ENCODE measurements around the gene LRBA. TPM values are rescaled to one million over a fixed set of nuclear protein-coding genes. Genes with fewer than 3 reads are reported as not detected.
"Not testable (repeated sequence)": the region's sequence is repeated elsewhere in the genome, so short reads cannot be mapped to it uniquely, and the experiment has no call there.

Gene LRBA, protein sequence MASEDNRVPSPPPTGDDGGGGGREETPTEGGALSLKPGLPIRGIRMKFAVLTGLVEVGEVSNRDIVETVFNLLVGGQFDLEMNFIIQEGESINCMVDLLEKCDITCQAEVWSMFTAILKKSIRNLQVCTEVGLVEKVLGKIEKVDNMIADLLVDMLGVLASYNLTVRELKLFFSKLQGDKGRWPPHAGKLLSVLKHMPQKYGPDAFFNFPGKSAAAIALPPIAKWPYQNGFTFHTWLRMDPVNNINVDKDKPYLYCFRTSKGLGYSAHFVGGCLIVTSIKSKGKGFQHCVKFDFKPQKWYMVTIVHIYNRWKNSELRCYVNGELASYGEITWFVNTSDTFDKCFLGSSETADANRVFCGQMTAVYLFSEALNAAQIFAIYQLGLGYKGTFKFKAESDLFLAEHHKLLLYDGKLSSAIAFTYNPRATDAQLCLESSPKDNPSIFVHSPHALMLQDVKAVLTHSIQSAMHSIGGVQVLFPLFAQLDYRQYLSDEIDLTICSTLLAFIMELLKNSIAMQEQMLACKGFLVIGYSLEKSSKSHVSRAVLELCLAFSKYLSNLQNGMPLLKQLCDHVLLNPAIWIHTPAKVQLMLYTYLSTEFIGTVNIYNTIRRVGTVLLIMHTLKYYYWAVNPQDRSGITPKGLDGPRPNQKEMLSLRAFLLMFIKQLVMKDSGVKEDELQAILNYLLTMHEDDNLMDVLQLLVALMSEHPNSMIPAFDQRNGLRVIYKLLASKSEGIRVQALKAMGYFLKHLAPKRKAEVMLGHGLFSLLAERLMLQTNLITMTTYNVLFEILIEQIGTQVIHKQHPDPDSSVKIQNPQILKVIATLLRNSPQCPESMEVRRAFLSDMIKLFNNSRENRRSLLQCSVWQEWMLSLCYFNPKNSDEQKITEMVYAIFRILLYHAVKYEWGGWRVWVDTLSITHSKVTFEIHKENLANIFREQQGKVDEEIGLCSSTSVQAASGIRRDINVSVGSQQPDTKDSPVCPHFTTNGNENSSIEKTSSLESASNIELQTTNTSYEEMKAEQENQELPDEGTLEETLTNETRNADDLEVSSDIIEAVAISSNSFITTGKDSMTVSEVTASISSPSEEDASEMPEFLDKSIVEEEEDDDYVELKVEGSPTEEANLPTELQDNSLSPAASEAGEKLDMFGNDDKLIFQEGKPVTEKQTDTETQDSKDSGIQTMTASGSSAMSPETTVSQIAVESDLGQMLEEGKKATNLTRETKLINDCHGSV (N-terminal part only)
- 10 to 100 TPM; 37.7 to 70.5 TPM for total RNA-seq

DNA sequence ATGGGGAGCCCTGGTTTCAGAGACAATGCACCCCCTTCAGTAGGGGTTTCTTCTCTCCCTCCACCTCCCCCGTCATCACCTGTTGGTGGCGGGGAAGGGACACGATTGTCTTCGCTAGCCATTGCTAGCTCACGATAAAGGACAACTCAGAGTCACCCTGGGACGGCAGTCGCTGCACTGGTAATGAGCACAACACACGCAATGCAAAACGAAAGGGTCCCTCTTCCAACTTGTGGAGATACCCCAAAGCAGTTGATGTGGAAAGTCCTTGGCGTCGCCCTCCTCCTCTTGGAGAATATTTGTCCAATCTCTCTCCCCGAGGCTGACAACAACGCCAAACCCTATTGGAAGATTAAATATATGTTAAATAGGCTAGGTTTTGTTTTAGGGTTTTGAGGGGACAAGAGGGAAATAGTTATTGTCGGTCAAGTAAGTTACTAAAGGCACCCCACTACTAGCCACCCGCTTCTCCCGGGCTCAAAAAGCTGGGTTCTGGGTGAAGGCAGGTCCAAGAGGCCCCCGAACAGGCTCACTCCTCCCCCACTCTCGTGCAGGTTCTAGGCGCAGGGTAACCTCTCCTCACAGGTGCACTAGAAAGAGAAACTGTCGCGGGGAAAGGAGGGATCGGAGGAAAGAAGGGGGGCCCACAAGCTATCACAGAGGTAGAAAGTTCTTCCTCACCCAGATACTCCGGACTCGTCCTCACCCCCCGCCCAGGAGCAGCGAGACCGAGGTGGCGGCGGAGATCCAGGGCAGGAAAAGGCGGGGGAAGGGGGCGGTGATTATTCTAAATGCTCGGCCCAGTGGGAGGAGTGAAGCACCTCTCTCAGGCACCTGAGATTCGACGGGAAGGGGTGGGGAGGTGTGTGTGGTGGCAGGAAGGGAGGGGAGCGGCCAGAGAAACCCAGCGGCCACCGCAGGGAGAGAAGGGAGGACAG, at the start of gene LRBA:
LRBA (minus strand) TSS at position 764 of the 938 bp plus-strand sequence; CDS start at position 122, 642 bp downstream.
- H3K9me3 Mint-ChIP-seq: no peaks in the 10 kb centered on the region
- DNase-seq (ENCODE audit: low spot score): peak; percentile 83
- H3K4me3 Mint-ChIP-seq: peak within 1 kb of the TSS; percentile 96
- H3K27me3 Mint-ChIP-seq: no peaks in the 10 kb centered on the region
- no peaks in the 10 kb centered on the region for H3K36me3 Mint-ChIP-seq
- ATAC-seq: peak; percentile 85 to 90
- peaks cover 21 to 31% of the 10 kb centered on the region in 2 donors for H3K4me1 Mint-ChIP-seq (ENCODE audit: low read depth in 2 of 2)
- H3K27ac Mint-ChIP-seq: peak within 1 kb of the TSS; percentile 85 to 89

DNA sequence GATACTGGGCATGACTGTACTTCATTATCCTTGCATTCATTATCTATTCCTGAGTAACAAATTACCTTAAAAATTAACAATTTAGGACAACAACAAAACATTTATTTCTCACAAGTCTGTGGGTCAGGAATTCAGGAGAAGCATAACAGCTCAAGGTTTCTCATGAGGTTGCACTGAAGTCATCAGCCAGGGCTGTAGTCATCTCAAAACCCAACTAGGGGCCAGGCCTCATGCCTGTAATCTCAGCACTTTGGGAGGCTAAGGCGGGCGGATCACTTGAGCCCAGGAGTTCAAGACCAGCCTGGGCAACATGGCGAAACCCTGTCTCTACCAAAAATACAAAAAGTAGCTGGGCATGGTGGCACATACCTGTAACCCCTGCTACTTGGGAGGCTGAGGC, 48.1 kb upstream of the LRBA start:
- H3K9me3 Mint-ChIP-seq; H3K27ac Mint-ChIP-seq; H3K27me3 Mint-ChIP-seq; DNase-seq (ENCODE audit: low spot score); H3K36me3 Mint-ChIP-seq; ATAC-seq; H3K4me1 Mint-ChIP-seq (ENCODE audit: low read depth in 2 of 2); H3K4me3 Mint-ChIP-seq: not testable (repeated sequence)

DNA sequence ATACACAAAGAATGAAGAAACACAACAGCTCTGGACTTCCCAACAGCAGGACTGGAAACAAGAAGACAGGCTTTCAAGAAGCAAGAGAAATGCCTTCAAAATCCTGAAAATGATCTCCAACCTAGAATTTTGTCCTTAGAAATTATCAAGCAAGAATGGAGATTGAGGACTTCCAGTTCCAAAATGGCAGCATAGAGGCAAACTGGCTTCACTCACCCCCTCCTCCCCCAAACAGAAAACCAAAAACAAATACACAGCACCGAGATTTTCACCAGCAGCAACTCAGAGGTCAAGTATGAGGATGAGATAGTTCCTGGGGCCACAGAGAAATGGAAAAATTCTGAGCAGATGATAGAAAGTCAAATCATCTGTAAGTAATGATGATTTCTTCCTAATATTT, 40.5 kb upstream of the LRBA start:
- H3K27me3 Mint-ChIP-seq: peaks cover 0 to 2% of the 10 kb centered on the region in 2 donors
- ATAC-seq: no peak
- H3K27ac Mint-ChIP-seq: no peak overlapping the region
- H3K4me1 Mint-ChIP-seq (ENCODE audit: low read depth in 2 of 2): no peaks in the 10 kb centered on the region
- no peak for DNase-seq (ENCODE audit: low spot score)
- H3K36me3 Mint-ChIP-seq: no peaks in the 10 kb centered on the region
- no peaks in the 10 kb centered on the region for H3K9me3 Mint-ChIP-seq
- H3K4me3 Mint-ChIP-seq: no peak overlapping the region

DNA sequence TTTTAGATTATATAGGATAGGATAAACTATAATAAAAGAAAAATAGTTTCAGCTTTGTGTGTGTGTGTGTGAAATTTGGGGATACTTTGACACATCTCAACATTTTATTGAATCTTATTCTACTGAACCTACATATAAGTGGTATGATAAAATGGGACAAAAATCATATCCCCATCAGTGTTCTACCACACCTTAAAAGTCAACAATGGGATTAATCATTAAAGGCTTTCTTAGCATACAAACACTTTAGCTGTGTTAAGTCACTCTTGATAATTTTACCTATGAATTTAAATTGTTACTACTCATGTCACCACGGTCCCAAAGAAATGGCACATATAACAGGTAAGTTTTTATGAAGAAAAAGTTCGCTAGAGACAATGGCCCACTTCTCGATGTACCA, 37.7 kb upstream of the LRBA start:
- Mint-ChIP-seq H3K27me3 (peaks cover 0 to 2% of the 10 kb centered on the region in 2 donors), H3K4me3 (no peak overlapping the region), H3K27ac (no peak overlapping the region), H3K4me1 (ENCODE audit: low read depth in 2 of 2) (no peaks in the 10 kb centered on the region), H3K36me3 (no peaks in the 10 kb centered on the region), H3K9me3 (no peaks in the 10 kb centered on the region)
- DNase-seq (ENCODE audit: low spot score) (no peak), ATAC-seq (no peak)

DNA sequence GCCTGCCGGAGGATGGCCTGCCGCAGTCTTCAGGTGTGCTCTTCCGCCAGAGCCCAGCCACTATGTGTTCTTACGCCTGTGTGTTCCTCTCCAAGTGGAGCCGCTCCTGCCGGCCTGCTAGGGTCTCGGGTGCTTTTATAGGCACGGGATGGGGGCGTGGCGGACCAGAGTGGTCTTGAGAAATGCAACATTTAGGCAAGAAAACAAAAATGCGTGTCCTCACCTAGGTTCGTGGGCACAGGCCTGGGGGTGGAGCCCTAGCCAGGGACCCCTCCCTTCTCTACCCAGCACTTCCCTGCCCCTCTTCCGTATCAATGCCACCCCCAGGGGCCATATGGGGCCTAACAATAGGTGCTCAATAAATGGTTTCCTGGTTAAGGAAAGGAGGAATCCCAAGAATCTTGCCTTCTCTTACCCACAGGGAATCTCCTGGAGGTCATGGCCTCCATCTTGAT, 34.4 kb upstream of the LRBA start:
- no peak overlapping the region for H3K27ac Mint-ChIP-seq
- H3K4me3 Mint-ChIP-seq: no peak overlapping the region
- ATAC-seq (no peak), DNase-seq (ENCODE audit: low spot score) (no peak)
- no peaks in the 10 kb centered on the region for H3K4me1 Mint-ChIP-seq (ENCODE audit: low read depth in 2 of 2)
- H3K36me3 Mint-ChIP-seq: no peaks in the 10 kb centered on the region
- no peaks in the 10 kb centered on the region for H3K27me3 Mint-ChIP-seq
- H3K9me3 Mint-ChIP-seq: no peaks in the 10 kb centered on the region

DNA sequence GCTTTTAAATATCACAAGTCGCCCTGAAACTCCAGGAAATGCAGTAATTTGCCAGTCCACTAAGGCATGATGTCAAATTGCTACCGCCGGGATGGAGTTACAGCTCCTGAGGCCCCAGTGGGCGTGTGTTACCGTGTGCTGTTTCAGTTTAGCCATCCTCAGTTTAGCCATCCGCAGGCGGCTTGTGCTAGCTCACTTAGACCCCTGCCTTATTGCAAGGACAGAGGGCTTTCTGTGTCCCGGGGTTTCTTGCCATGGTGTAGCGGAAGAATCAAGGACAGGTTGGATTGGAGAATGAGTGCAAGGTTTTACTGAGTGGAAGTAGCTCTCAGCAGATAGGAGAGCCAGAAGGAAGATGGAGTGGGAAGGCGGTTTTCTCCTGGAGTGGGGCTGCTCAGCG, 33.8 kb upstream of the LRBA start:
- no peaks in the 10 kb centered on the region for H3K27me3 Mint-ChIP-seq

DNA sequence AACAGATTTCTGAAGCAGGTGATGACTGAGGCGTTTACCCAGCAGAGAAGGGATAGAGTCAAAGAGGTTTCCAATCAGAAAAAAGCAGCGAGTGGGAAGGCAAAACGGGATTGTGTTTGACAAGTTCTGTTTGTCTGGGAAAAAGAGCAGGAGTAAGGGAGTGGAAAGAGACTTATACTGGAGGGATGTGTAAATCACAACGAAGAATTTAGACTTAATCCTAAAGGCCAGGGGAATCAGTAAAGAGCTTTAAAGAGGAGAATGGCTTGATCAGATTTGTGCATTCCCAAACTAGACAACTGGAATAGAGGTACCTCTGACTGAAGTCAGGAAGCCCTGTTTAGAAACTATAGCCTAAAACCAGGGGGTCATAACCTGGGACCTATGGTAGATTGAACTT, 31.5 kb upstream of the LRBA start:
- DNase-seq (ENCODE audit: low spot score) (no peak), ATAC-seq (no peak)
- Mint-ChIP-seq H3K4me1 (ENCODE audit: low read depth in 2 of 2) (no peaks in the 10 kb centered on the region), H3K4me3 (no peak overlapping the region), H3K36me3 (no peaks in the 10 kb centered on the region), H3K27ac (no peak overlapping the region), H3K9me3 (no peaks in the 10 kb centered on the region), H3K27me3 (no peaks in the 10 kb centered on the region)

More for the DNA sequence above, 33.8 kb upstream of the LRBA start:
- no peak for ATAC-seq
- H3K9me3 Mint-ChIP-seq: no peaks in the 10 kb centered on the region
- DNase-seq (ENCODE audit: low spot score): no peak
- H3K4me1 Mint-ChIP-seq (ENCODE audit: low read depth in 2 of 2): no peaks in the 10 kb centered on the region
- H3K36me3 Mint-ChIP-seq: no peaks in the 10 kb centered on the region
- no peak overlapping the region for H3K4me3 Mint-ChIP-seq
- H3K27ac Mint-ChIP-seq: no peak overlapping the region

DNA sequence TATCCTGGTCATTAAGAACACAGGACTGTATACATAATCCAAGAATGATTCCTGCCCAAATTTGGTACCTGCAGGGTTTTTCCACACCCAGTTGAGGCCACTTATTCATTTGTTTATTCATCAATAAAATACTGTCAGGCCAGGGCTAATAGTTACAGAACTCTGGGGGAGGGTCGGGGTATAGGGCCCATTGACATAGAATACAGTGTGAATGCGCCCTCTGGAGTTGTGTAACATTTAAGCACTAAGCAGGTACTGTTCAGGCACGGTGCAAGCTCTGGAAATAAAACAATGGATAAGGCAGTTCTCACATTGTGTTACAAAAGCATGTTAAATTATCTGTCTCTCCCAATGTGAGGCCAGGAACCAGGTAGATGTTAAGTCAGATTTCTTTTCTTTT, 30.8 kb upstream of the LRBA start:
- DNase-seq (ENCODE audit: low spot score) (no peak), ATAC-seq (no peak)
- Mint-ChIP-seq H3K4me3 (no peak overlapping the region), H3K27me3 (no peaks in the 10 kb centered on the region), H3K27ac (no peak overlapping the region), H3K36me3 (no peaks in the 10 kb centered on the region), H3K4me1 (ENCODE audit: low read depth in 2 of 2) (no peaks in the 10 kb centered on the region), H3K9me3 (no peaks in the 10 kb centered on the region)

DNA sequence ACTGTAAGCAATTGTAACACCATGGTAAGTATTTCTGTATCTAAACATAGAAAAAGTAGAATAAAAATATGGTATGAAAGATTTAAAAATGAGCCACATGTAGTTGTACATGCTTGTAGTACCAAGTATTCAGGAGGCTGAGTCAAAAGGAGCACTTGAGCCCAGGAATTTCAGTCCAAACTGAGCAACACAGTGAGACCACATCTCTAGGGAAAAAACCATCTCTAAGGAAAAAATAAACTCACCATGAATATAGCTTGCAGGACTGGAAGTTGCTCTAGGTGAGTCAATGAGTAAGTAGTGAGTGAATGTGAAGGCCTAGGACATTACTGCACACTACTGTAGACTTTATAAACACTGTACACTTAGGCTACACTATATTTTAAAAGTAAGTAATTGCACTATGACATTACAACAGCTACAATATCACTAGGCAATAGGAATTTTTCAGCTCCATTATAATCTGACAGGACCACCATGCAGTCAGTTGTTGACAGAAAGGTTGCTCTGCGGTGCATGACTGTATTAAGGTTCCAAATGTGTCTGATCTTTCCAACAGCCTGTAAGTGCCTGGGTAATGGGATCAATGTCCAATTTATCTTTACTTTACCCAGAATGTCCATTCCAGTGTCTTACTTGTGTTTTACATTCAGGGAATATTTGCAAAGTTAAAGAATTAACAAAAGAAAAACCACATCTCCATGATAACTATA, 28.9 kb upstream of the LRBA start:
- Mint-ChIP-seq H3K4me1 (ENCODE audit: low read depth in 2 of 2) (no peaks in the 10 kb centered on the region), H3K27me3 (no peaks in the 10 kb centered on the region), H3K27ac (no peak overlapping the region), H3K9me3 (no peaks in the 10 kb centered on the region), H3K4me3 (no peak overlapping the region), H3K36me3 (no peaks in the 10 kb centered on the region)
- no peak for ATAC-seq
- DNase-seq (ENCODE audit: low spot score): no peak

DNA sequence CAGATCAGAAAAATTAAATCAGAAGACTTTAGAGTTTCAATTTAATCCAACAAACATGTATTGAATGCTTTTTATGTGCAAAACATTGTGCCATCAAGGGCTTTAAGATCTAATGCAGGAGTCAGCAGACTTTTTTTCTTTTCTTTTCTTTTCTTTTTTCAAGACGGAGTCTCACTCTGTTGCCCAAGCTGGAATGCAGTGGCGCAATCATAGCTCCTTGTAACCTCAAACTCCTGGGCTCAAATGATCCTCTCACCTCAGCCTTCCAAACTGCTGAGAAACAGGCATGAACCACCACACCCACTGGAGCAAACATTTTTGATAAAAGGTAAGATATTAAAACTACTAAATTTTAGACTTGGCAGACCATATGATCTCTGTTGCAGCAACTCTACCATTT, 24.6 kb upstream of the LRBA start:
- DNase-seq (ENCODE audit: low spot score) (no peak), ATAC-seq (no peak)
- Mint-ChIP-seq H3K27ac (no peak overlapping the region), H3K27me3 (peaks cover 0 to 9% of the 10 kb centered on the region in 2 donors), H3K4me3 (no peak overlapping the region), H3K4me1 (ENCODE audit: low read depth in 2 of 2) (no peaks in the 10 kb centered on the region), H3K36me3 (no peaks in the 10 kb centered on the region), H3K9me3 (no peaks in the 10 kb centered on the region)

DNA sequence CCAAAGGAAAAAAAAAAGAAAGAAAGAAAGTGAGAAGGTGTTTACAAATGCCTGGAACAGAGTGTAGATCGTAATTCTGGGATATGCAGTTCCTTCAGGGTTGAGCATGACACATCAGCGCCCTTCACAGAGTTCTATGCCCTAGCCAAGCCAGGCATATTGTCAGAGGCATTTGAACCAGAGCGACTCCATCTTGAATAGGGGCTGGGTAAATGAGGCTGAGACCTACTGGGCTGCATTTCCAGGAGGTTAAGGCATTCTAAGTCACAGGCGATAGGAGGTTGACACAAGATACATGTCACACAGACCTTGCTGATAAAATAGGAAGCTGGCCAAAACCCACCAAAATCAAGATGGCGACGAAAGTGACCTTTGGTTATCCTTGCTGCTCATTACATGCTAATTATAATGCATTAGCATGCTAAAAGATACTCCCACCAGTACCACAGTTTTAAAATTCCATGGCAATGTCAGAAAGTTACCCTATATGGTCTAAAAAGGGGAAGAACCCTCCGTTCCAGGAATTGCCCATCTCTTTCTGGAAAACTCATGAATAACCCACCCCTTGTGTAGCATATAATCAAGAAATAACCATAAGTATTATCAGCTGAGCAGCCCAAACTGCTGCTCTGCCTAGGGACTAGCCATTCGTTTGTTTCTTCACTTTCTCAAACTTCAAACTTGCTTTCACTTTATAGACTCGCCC, 23.5 kb upstream of the LRBA start:
- Mint-ChIP-seq H3K27me3 (peaks cover 0 to 9% of the 10 kb centered on the region in 2 donors), H3K9me3 (no peaks in the 10 kb centered on the region), H3K27ac (no peak overlapping the region), H3K4me1 (ENCODE audit: low read depth in 2 of 2) (no peaks in the 10 kb centered on the region), H3K4me3 (no peak overlapping the region), H3K36me3 (no peaks in the 10 kb centered on the region)
- ATAC-seq (no peak), DNase-seq (ENCODE audit: low spot score) (no peak)

DNA sequence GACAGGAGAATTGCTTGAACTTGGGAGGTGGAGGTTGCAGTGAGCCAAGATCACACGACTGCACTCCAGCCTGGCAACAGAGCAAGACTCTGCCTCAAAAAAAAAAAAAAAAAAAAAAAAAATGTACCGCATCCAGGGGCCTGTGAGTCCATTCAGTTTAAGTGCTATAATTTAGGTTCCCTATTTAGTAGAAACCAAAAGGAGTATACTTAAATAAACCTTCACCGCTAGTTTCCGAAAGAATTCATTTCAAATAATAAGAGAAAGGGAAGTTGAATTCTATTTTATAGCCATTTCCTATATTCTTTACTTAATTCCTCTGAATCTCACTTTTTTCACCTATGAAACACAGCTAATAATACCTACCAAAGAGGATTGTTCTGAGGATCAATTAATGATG, 20.8 kb upstream of the LRBA start:
- ATAC-seq (no peak), DNase-seq (ENCODE audit: low spot score) (no peak)
- Mint-ChIP-seq H3K9me3 (no peaks in the 10 kb centered on the region), H3K27me3 (peaks cover 7 to 15% of the 10 kb centered on the region in 2 donors), H3K27ac (no peak overlapping the region), H3K36me3 (no peaks in the 10 kb centered on the region), H3K4me3 (no peak overlapping the region), H3K4me1 (ENCODE audit: low read depth in 2 of 2) (peaks cover 7 to 9% of the 10 kb centered on the region in 2 donors)
